Ishikawa (cell line): Measurements from ENCODE around the gene SYNE3.

Source experiments
- CEBPB ChIP-seq: IDR thresholded peaks from 2 replicates; pipeline ENCODE4 v1.6.1; 2012
- CREB1 ChIP-seq: IDR thresholded peaks from 2 replicates; pipeline ENCODE4 v1.6.1; 2012; ENCODE audit warnings: low read depth
- EGR1 ChIP-seq: IDR thresholded peaks from 2 replicates; pipeline ENCODE4 v1.6.1; 2012
- EP300 ChIP-seq: IDR thresholded peaks from 2 replicates; pipeline ENCODE4 v1.6.1; 2012; ENCODE audit warnings: borderline replicate concordance
- FOXM1 ChIP-seq: IDR thresholded peaks from 2 replicates; pipeline ENCODE4 v1.6.1; 2012; ENCODE audit warnings: low read depth, borderline replicate concordance
- MAX ChIP-seq: IDR thresholded peaks from 2 replicates; pipeline ENCODE4 v1.6.1; 2012
- NFIC ChIP-seq: IDR thresholded peaks from 2 replicates; pipeline ENCODE4 v1.6.1; 2012
- RAD21 ChIP-seq: IDR thresholded peaks from 2 replicates; pipeline ENCODE4 v1.6.1; 2012; ENCODE audit warnings: low read depth
- REST ChIP-seq: IDR thresholded peaks from 2 replicates; pipeline ENCODE4 v1.6.1; 2012; ENCODE audit warnings: low read depth, mild to moderate bottlenecking
- TAF1 ChIP-seq: IDR thresholded peaks from 2 replicates; pipeline ENCODE4 v1.6.1; 2012; ENCODE audit warnings: low read depth, mild to moderate bottlenecking
- TCF12 ChIP-seq: IDR thresholded peaks from 2 replicates; pipeline ENCODE4 v1.6.1; 2012; ENCODE audit warnings: low read depth
- TEAD4 ChIP-seq: IDR thresholded peaks from 2 replicates; pipeline ENCODE4 v1.6.1; 2012
- USF1 ChIP-seq: IDR thresholded peaks from 2 replicates; pipeline ENCODE4 v1.6.1; 2012
- YY1 ChIP-seq: IDR thresholded peaks from 2 replicates; pipeline ENCODE4 v1.6.1; 2012; ENCODE audit warnings: low read depth
- ZBTB7A ChIP-seq: IDR thresholded peaks from 2 replicates; pipeline ENCODE4 v1.6.1; 2012; ENCODE audit warnings: low read depth

The SYNE3 gene

GRCh38 chr14:95541932-95542930, 25.8 kb upstream of the SYNE3 start:
- TF ChIP-seq FOXM1 (no peak), YY1 (no peak), TAF1 (no peak), TCF12 (no peak), CEBPB (no peak), TEAD4 (no peak), RAD21 (no peak), USF1 (no peak), CREB1 (no peak), REST (no peak), EP300 (no peak), EGR1 (no peak), NFIC (no peak), ZBTB7A (no peak), MAX (no peak)

- no peak for TF ChIP-seq USF1
- no peak for TF ChIP-seq FOXM1
- no peak for TF ChIP-seq TAF1
- TF ChIP-seq NFIC = no peak
- TF ChIP-seq TEAD4 = no peak
- TF ChIP-seq CREB1 = no peak
- TF ChIP-seq MAX = no peak
- no peak for TF ChIP-seq CEBPB
- no peak for TF ChIP-seq ZBTB7A
- no peak for TF ChIP-seq EGR1
- no peak for TF ChIP-seq YY1
These were observed 24.9 kb upstream of the SYNE3 start for GRCh38 chr14:95541346-95541745.

GRCh38 chr14:95540236-95540855, 23.9 kb upstream of the SYNE3 start:
- TF ChIP-seq MAX (no peak), FOXM1 (no peak), YY1 (no peak), EGR1 (no peak)

GRCh38 chr14:95538801-95539509, 22.5 kb upstream of the SYNE3 start:
- no peak for TF ChIP-seq ZBTB7A
- TF ChIP-seq CREB1 = no peak
- TF ChIP-seq CEBPB = no peak
- TF ChIP-seq NFIC = no peak
- TF ChIP-seq FOXM1 = no peak
- no peak for TF ChIP-seq YY1
- TF ChIP-seq USF1 = no peak
- TF ChIP-seq TCF12 = no peak
- TF ChIP-seq TAF1 = no peak
- TF ChIP-seq MAX = no peak
- no peak for TF ChIP-seq TEAD4
- TF ChIP-seq EP300 = no peak
- no peak for TF ChIP-seq RAD21

GRCh38 chr14:95537298-95538089, 21.0 kb upstream of the SYNE3 start:
- TF ChIP-seq ZBTB7A = no peak
- TF ChIP-seq EP300 = no peak
- no peak for TF ChIP-seq EGR1
- TF ChIP-seq MAX = no peak
- no peak for TF ChIP-seq RAD21
- no peak for TF ChIP-seq YY1
- TF ChIP-seq REST = no peak
- no peak for TF ChIP-seq NFIC
- no peak for TF ChIP-seq USF1
- TF ChIP-seq TCF12 = no peak
- TF ChIP-seq CEBPB = no peak
- no peak for TF ChIP-seq FOXM1
- no peak for TF ChIP-seq TEAD4
- TF ChIP-seq CREB1 = no peak
- no peak for TF ChIP-seq TAF1
